ENCODE data around the gene SIK2. TPM values are rescaled to one million over a fixed set of nuclear protein-coding genes. Genes with fewer than 3 reads are reported as not detected.
"Not testable (repeated sequence)": the region's sequence is repeated elsewhere in the genome, so short reads cannot be mapped to it uniquely, and the experiment has no call there.

SIK2 gene
- total RNA-seq, 1 donor from 2014 or later, result 26.3 TPM

DNA sequence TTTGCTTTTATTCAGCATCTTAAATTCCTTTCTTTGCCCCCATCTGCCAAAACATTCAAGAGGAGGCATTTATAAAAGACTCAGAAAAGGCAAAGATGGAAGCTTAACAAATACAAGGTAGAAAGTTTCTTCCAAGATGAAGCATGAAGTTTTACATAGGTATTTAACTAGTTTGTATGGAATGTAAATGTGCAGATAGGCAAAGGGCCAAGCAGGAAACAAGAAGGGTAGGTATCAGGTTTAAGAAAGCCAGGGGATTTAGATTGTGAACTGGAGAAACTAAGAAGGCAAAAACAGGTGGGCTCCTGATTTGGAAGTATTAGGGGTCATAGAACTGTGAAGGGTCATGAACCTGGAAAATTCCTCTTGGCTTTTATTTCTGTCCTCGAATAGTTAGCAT, 101.3 kb downstream of the SIK2 start:
- DNase-seq, result no peak
- ATAC-seq, result no peak
- H3K4me3 ChIP-seq, result no peak overlapping the region
- H3K9me3 ChIP-seq, result no peaks in the 10 kb centered on the region
- no peaks in the 10 kb centered on the region for H3K27me3 ChIP-seq (ENCODE audit: low read depth)
- TF ChIP-seq, protein P1, sequence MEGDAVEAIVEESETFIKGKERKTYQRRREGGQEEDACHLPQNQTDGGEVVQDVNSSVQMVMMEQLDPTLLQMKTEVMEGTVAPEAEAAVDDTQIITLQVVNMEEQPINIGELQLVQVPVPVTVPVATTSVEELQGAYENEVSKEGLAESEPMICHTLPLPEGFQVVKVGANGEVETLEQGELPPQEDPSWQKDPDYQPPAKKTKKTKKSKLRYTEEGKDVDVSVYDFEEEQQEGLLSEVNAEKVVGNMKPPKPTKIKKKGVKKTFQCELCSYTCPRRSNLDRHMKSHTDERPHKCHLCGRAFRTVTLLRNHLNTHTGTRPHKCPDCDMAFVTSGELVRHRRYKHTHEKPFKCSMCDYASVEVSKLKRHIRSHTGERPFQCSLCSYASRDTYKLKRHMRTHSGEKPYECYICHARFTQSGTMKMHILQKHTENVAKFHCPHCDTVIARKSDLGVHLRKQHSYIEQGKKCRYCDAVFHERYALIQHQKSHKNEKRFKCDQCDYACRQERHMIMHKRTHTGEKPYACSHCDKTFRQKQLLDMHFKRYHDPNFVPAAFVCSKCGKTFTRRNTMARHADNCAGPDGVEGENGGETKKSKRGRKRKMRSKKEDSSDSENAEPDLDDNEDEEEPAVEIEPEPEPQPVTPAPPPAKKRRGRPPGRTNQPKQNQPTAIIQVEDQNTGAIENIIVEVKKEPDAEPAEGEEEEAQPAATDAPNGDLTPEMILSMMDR (IDR thresholded peaks at IDR 0.05), result no peak
- H3K27ac ChIP-seq, result no peak overlapping the region
- peaks cover 59% of the 10 kb centered on the region for H3K36me3 ChIP-seq
- intact Hi-C loops (cut with DNase I), result loop anchor here (5.0 kb wide), 1 partner anchor 61 kb away; no protein-coding TSS in a partner anchor
- H3K4me1 ChIP-seq, result peaks cover 29% of the 10 kb centered on the region

DNA sequence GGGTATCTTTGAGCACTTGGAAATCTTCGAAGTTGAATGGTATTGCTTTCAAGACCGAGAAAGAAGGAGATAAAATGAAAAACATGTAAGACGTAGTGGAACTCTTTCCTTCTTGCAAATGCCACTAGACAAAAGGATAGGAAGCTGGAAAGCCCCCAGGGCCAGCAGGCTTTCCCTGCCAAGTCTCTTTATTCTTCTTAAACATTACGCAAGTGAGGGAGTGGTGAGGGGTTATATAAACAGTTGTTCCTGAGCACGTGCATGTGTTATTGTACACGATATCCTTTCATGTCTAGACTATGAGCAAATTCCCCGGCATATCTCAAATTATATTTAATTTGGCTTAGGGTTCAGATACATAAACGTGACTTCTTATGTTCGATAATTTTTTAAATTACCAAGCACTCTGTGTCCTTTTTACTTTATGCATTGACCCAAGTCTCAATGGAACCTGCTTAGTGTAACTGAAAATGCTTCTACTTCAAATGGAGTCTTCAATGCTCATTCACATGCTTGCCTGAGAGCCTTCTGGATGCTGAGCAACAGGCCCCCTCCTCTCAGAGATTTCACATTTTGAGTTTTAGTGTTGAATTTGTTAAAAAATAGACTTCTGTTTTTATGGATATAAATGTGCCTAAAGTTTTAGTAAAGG, 104.9 kb downstream of the SIK2 start:
- no peak overlapping the region for H3K4me3 ChIP-seq
- ATAC-seq (peak; percentile 78 to 89), DNase-seq (no peak)
- peaks cover 18% of the 10 kb centered on the region for H3K4me1 ChIP-seq
- TF ChIP-seq, protein P1 (IDR thresholded peaks at IDR 0.05), result no peak
- H3K27ac ChIP-seq, result peak overlapping the region; percentile 55
- intact Hi-C loops (cut with DNase I), result no loop called here
- H3K9me3 ChIP-seq, result no peaks in the 10 kb centered on the region
- H3K36me3 ChIP-seq, result peaks cover 71% of the 10 kb centered on the region
- no peaks in the 10 kb centered on the region for H3K27me3 ChIP-seq (ENCODE audit: low read depth)

DNA sequence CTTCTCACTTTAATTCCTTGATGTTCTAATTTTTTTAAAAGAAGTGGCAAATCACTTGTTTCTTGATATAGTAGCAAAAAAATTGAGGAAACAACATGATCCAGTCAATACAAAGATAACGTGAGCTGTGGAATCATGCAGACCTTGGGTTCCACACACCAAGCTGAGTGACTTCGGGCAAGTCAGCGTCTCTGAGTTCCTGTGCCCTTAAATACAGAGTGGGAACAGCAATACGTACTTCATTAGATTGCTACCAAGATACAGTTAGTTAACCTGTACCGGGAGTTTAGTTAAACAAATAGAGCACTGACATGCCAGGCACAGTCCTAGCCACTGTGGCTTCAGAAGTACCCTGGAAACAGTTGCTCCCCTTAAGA, 105.4 kb downstream of the SIK2 start:
- Histone ChIP-seq H3K4me3 (no peak overlapping the region), H3K4me1 (peaks cover 18% of the 10 kb centered on the region), H3K9me3 (no peaks in the 10 kb centered on the region), H3K36me3 (peaks cover 71% of the 10 kb centered on the region), H3K27me3 (ENCODE audit: low read depth) (no peaks in the 10 kb centered on the region), H3K27ac (peak overlapping the region; percentile 55)
- ATAC-seq (no peak), DNase-seq (no peak)
- intact Hi-C loops (cut with DNase I), result no loop called here
- TF ChIP-seq, protein P1 (IDR thresholded peaks at IDR 0.05), result no peak

DNA sequence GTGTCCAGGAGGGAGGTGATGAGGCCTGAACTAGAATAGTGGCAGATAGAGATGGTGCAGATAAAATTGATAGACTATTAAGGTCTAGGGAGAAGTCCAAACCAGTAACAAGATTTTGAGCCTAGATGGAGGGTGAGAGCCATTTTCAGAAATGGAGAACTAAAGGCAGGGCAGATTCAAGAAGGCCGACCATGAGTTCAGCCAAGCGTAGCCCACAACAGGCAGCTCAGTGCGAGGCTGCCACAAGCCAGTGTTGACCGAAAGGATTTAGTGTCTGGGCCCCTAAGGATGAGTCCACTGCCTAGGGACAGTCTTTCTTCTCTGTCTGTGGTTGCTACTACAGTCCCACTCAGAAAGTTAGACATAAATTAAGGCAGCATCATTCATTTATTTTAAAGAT, 112.3 kb downstream of the SIK2 start:
- no peak overlapping the region for H3K27ac ChIP-seq
- H3K9me3 ChIP-seq, result no peaks in the 10 kb centered on the region
- no peak for DNase-seq
- ATAC-seq, result no peak
- no peaks in the 10 kb centered on the region for H3K4me1 ChIP-seq
- peaks cover 72% of the 10 kb centered on the region for H3K36me3 ChIP-seq
- TF ChIP-seq, protein P1 (IDR thresholded peaks at IDR 0.05), result no peak
- H3K27me3 ChIP-seq (ENCODE audit: low read depth), result no peaks in the 10 kb centered on the region
- H3K4me3 ChIP-seq, result no peak overlapping the region
- intact Hi-C loops (cut with DNase I), result no loop called here

DNA sequence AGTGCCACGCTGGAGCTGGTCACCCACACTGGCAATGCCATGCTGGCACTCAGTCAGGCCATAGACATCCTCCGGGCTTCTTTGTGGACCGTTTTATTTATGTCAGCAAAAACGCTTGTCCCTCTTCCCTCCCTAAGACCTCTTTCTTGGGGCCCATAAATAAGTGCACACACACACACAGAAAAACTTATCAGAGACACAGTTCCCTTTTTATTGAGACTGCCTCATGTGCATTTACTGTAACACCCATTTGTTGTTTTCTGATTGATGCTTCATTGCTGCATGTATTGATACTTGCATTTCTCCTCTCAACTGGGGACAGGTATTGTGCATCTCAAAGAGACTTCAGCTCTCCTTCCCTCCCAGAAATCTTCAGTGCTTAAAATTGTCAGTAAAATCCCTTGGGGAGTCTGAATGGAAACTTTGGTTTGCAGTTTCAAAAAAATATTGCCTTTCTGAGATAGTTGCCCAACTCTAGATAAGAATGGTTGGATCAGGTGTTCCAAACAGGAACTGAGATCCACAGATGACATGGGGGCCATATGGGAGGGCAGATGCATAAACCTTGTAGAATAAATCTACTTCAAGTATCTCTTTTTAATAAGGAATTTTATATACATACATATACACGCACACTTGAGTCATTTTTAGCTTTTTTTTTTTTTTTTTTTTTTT, 113.0 kb downstream of the SIK2 start:
- TF ChIP-seq, protein P1 (IDR thresholded peaks at IDR 0.05), result no peak
- Histone ChIP-seq H3K36me3 (peaks cover 72% of the 10 kb centered on the region), H3K27me3 (ENCODE audit: low read depth) (no peaks in the 10 kb centered on the region), H3K4me3 (no peak overlapping the region), H3K9me3 (no peaks in the 10 kb centered on the region), H3K4me1 (no peaks in the 10 kb centered on the region), H3K27ac (no peak overlapping the region)
- ATAC-seq (no peak), DNase-seq (no peak)
- intact Hi-C loops (cut with DNase I), result no loop called here

DNA sequence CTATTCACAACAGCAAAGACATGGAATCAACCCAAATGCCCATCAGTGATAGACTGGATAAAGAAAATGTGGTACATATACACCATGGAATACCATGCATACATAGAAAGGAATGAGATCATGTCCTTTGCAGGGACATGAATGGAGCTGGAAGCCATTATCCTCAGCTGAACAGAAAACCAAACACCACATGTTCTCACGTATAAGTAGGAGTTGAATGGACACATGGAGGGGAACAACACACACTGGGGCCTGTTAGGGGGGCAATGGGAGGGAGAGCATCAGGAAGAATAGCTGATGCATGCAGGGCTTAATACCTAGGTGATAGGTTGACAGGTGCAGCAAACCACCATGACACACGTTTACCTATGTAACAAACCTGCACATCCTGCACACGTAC, 115.4 kb downstream of the SIK2 start:
- ATAC-seq; H3K4me1 ChIP-seq; H3K27ac ChIP-seq; H3K4me3 ChIP-seq; intact Hi-C loops (cut with DNase I); H3K9me3 ChIP-seq; H3K27me3 ChIP-seq (ENCODE audit: low read depth); DNase-seq: not testable (repeated sequence)
- peaks cover 73% of the 10 kb centered on the region for H3K36me3 ChIP-seq

Measured in lower lobe of right lung (tissue), 2 donors.